GM19372 (cell line): ENCODE results near the gene PAQR6.

ENCODE experiments used
- ATAC-seq: cut with Tn5 transposase; IDR thresholded peaks from one replicate; pipeline ENCODE4 v1.9.1; 2021; ENCODE audit warnings: mild to moderate bottlenecking, low read depth, moderate library complexity; ENCODE audit not compliant: unreplicated experiment

PAQR6 gene

DNA sequence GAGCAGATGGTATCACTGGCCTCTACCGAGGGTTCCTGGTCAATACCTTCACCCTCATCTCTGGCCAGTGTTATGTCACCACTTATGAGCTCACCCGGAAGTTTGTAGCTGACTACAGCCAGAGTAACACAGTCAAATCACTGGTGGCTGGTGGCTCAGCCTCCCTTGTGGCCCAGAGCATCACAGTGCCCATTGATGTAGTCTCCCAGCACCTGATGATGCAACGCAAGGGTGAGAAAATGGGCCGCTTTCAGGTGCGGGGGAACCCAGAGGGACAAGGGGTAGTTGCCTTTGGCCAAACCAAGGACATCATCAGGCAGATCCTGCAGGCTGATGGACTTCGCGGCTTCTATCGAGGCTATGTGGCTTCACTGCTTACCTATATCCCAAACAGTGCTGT is 47.8 kb downstream of the PAQR6 start:
- no peak for ATAC-seq

- ATAC-seq = no peak
Measured at GRCh38 chr1:156198831-156199349, 49.0 kb downstream of the PAQR6 start.

GRCh38 chr1:156196445-156196844 is 51.4 kb downstream of the PAQR6 start:
- no peak for ATAC-seq

GRCh38 chr1:156195853-156196252 is 52.0 kb downstream of the PAQR6 start:
- ATAC-seq = no peak

GRCh38 chr1:156194300-156194652 is 53.6 kb downstream of the PAQR6 start:
- no peak for ATAC-seq

GRCh38 chr1:156193488-156194299 is 54.2 kb downstream of the PAQR6 start, which contains the start of gene SLC25A44:
TSS of gene SLC25A44 (plus strand) at chr1:156194104. CDS start at chr1:156199848, 5,744 bp downstream.
- ATAC-seq = peak; percentile 98
